ENCODE measurements around the gene PSMG4.

DNA sequence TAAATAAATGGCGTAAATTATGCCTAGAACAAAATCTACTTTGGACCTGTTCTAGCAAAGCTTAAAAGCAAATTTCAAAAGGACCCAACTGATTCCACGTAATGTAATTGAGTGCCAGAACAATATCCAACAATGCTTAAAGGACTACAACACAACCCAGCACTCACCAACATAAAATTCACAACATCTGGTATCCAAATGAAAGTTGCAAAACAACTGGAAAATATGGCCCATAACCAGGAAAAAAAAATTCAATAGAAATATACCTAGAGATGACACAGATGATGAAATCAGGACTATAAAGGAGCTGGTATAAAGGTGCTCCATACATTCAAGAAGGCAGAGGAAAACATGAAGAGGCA lies 45.4 kb upstream of the PSMG4 start:
- TF ChIP-seq, protein P1, sequence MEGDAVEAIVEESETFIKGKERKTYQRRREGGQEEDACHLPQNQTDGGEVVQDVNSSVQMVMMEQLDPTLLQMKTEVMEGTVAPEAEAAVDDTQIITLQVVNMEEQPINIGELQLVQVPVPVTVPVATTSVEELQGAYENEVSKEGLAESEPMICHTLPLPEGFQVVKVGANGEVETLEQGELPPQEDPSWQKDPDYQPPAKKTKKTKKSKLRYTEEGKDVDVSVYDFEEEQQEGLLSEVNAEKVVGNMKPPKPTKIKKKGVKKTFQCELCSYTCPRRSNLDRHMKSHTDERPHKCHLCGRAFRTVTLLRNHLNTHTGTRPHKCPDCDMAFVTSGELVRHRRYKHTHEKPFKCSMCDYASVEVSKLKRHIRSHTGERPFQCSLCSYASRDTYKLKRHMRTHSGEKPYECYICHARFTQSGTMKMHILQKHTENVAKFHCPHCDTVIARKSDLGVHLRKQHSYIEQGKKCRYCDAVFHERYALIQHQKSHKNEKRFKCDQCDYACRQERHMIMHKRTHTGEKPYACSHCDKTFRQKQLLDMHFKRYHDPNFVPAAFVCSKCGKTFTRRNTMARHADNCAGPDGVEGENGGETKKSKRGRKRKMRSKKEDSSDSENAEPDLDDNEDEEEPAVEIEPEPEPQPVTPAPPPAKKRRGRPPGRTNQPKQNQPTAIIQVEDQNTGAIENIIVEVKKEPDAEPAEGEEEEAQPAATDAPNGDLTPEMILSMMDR (IDR thresholded peaks at IDR 0.05; ENCODE audit: low read depth, low read length, poor library complexity, severe bottlenecking): no peak
- no peak for TF ChIP-seq EZH2phosphoT487 (IDR thresholded peaks at IDR 0.05; ENCODE audit: borderline replicate concordance, low read length)
